ENCODE measurements around the gene FRMD6.

The FRMD6 gene

GRCh38 chr14:51715742-51716141, 64.0 kb downstream of the FRMD6 start:
- no peak overlapping the region for H2AFZ ChIP-seq (ENCODE audit: low read depth, low read length)
- TF ChIP-seq CTCF (IDR thresholded peaks at IDR 0.05; ENCODE audit: borderline replicate concordance, extremely low read depth, low read length, poor library complexity, severe bottlenecking) (no peak), EZH2 (IDR thresholded peaks at IDR 0.05; ENCODE audit: borderline replicate concordance, low read depth, low read length, severe bottlenecking) (no peak)
- no peak overlapping the region for H3K9ac ChIP-seq (ENCODE audit: low read depth, low read length)
- no peak overlapping the region for H3K4me3 ChIP-seq (ENCODE audit: low read depth in 1 of 2, low read length in 2 of 2)
- ATAC-seq (ENCODE audit: insufficient read depth, low read depth) (no peak), DNase-seq (no peak)
- H3K4me1 ChIP-seq (ENCODE audit: insufficient read depth, low read length): no peaks in the 10 kb centered on the region
- no peaks in the 10 kb centered on the region for H3K9me3 ChIP-seq (ENCODE audit: insufficient read depth, low read length, severe bottlenecking)
- H3K4me2 ChIP-seq (ENCODE audit: insufficient read depth, low read length): no peak overlapping the region
- H3K79me2 ChIP-seq (ENCODE audit: insufficient read depth, low read length): no peaks in the 10 kb centered on the region
- peaks cover 75% of the 10 kb centered on the region for H3K36me3 ChIP-seq (ENCODE audit: insufficient read depth, low read length)
- no peaks in the 10 kb centered on the region for H3K27me3 ChIP-seq (ENCODE audit: insufficient read depth, low read length, poor library complexity)
- no peak overlapping the region for H3K27ac ChIP-seq (ENCODE audit: low read length)
- no peaks in the 10 kb centered on the region for H4K20me1 ChIP-seq (ENCODE audit: insufficient read depth, low read length)

GRCh38 chr14:51716610-51717009, 64.9 kb downstream of the FRMD6 start:
- Histone ChIP-seq H3K27me3 (ENCODE audit: insufficient read depth, low read length, poor library complexity) (no peaks in the 10 kb centered on the region), H2AFZ (ENCODE audit: low read depth, low read length) (no peak overlapping the region), H3K9me3 (ENCODE audit: insufficient read depth, low read length, severe bottlenecking) (no peaks in the 10 kb centered on the region), H3K4me2 (ENCODE audit: insufficient read depth, low read length) (no peak overlapping the region), H4K20me1 (ENCODE audit: insufficient read depth, low read length) (no peaks in the 10 kb centered on the region), H3K79me2 (ENCODE audit: insufficient read depth, low read length) (no peaks in the 10 kb centered on the region), H3K9ac (ENCODE audit: low read depth, low read length) (no peak overlapping the region), H3K36me3 (ENCODE audit: insufficient read depth, low read length) (peaks cover 80% of the 10 kb centered on the region), H3K27ac (ENCODE audit: low read length) (no peak overlapping the region), H3K4me1 (ENCODE audit: insufficient read depth, low read length) (no peaks in the 10 kb centered on the region), H3K4me3 (ENCODE audit: low read depth in 1 of 2, low read length in 2 of 2) (no peak overlapping the region)
- DNase-seq (no peak), ATAC-seq (ENCODE audit: insufficient read depth, low read depth) (peak; percentile 59; the same call in 2 of the 3 replicates)
- TF ChIP-seq CTCF (IDR thresholded peaks at IDR 0.05; ENCODE audit: borderline replicate concordance, extremely low read depth, low read length, poor library complexity, severe bottlenecking): no peak
- no peak for TF ChIP-seq EZH2 (IDR thresholded peaks at IDR 0.05; ENCODE audit: borderline replicate concordance, low read depth, low read length, severe bottlenecking)

DNA sequence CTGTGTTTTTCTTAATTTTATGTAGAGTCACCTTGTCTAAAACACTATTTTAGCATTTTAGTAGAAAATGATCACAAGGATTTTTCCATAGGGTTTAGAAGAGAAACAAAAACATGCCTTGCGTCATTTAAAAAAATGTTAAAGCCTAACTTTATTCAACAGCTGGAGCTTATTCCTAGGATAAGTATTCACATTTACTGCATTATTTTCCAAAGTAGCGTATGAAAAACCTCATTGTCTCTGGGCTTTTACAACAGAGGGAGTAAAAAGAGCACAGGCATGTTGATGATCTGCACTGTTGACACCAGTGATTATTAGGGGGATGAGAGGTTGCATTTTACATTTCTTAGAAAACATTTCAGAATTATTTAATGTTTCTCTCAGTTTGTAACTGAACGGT, 66.1 kb downstream of the FRMD6 start:
- Histone ChIP-seq H3K4me3 (ENCODE audit: low read depth in 1 of 2, low read length in 2 of 2) (no peak overlapping the region), H3K27me3 (ENCODE audit: insufficient read depth, low read length, poor library complexity) (no peaks in the 10 kb centered on the region), H3K9me3 (ENCODE audit: insufficient read depth, low read length, severe bottlenecking) (no peaks in the 10 kb centered on the region), H3K4me1 (ENCODE audit: insufficient read depth, low read length) (no peaks in the 10 kb centered on the region), H2AFZ (ENCODE audit: low read depth, low read length) (no peak overlapping the region), H3K27ac (ENCODE audit: low read length) (no peak overlapping the region), H3K4me2 (ENCODE audit: insufficient read depth, low read length) (no peak overlapping the region), H3K36me3 (ENCODE audit: insufficient read depth, low read length) (peaks cover 80% of the 10 kb centered on the region), H3K9ac (ENCODE audit: low read depth, low read length) (no peak overlapping the region), H3K79me2 (ENCODE audit: insufficient read depth, low read length) (no peaks in the 10 kb centered on the region), H4K20me1 (ENCODE audit: insufficient read depth, low read length) (no peaks in the 10 kb centered on the region)
- no peak for DNase-seq
- ATAC-seq (ENCODE audit: insufficient read depth, low read depth): no peak
- TF ChIP-seq CTCF (IDR thresholded peaks at IDR 0.05; ENCODE audit: borderline replicate concordance, extremely low read depth, low read length, poor library complexity, severe bottlenecking): no peak

DNA sequence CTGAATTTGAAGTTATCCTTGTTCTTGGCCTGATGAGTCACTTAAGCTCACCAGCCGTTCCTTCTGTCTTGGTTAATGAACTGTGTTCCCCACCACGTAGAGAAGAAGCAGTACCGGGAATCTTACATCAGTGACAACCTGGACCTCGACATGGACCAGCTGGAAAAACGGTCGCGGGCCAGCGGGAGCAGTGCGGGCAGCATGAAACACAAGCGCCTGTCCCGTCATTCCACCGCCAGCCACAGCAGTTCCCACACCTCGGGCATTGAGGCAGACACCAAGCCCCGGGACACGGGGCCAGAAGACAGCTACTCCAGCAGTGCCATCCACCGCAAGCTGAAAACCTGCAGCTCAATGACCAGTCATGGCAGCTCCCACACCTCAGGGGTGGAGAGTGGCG, 68.2 kb downstream of the FRMD6 start:
- DNase-seq (no peak), ATAC-seq (ENCODE audit: insufficient read depth, low read depth) (no peak)
- Histone ChIP-seq H3K4me1 (ENCODE audit: insufficient read depth, low read length) (no peaks in the 10 kb centered on the region), H3K36me3 (ENCODE audit: insufficient read depth, low read length) (peaks cover 86% of the 10 kb centered on the region), H3K4me2 (ENCODE audit: insufficient read depth, low read length) (no peak overlapping the region), H3K9me3 (ENCODE audit: insufficient read depth, low read length, severe bottlenecking) (no peaks in the 10 kb centered on the region), H3K4me3 (ENCODE audit: low read depth in 1 of 2, low read length in 2 of 2) (no peak overlapping the region), H3K27ac (ENCODE audit: low read length) (no peak overlapping the region), H4K20me1 (ENCODE audit: insufficient read depth, low read length) (no peaks in the 10 kb centered on the region), H3K9ac (ENCODE audit: low read depth, low read length) (no peak overlapping the region), H3K79me2 (ENCODE audit: insufficient read depth, low read length) (no peaks in the 10 kb centered on the region), H3K27me3 (ENCODE audit: insufficient read depth, low read length, poor library complexity) (no peaks in the 10 kb centered on the region), H2AFZ (ENCODE audit: low read depth, low read length) (no peak overlapping the region)
- no peak for TF ChIP-seq EZH2 (IDR thresholded peaks at IDR 0.05; ENCODE audit: borderline replicate concordance, low read depth, low read length, severe bottlenecking)
- no peak for TF ChIP-seq CTCF (IDR thresholded peaks at IDR 0.05; ENCODE audit: borderline replicate concordance, extremely low read depth, low read length, poor library complexity, severe bottlenecking)

Data from DND-41 (cell line).